Caco-2 (cell line): Measurements from ENCODE around the gene TMEM198. TPM values are rescaled to one million over a fixed set of nuclear protein-coding genes. Genes with fewer than 3 reads are reported as not detected.

Experiments used
- BruUV-seq: library from RNA; stranded (reverse); fragments of 400-500 nt; replicated peaks from 2 replicates; lab custom pipeline; 2021; lab: Mats Ljungman, UMichigan
- CTCF ChIA-PET: fragments of 300-600 bp; sonication (Branson Sonifier 250); formaldehyde crosslinking; loops from one replicate; lab custom pipeline; 2022; ENCODE audit warnings: antibody characterized with exemption; lab: Charles Lee
- POLR2A ChIA-PET: fragments of 300-600 bp; sonication (Branson Sonifier 250); formaldehyde crosslinking; loops from one replicate; lab custom pipeline; 2022; ENCODE audit warnings: antibody characterized with exemption; lab: Charles Lee
- DNase-seq, 2 experiments: peaks; one replicate each; pipeline versions ENCODE4 v3.0.0 to v3.0.0-alpha.2; 2020 to 2022
- H3K27me3 ChIP-seq: replicated peaks from 2 replicates; pipeline ENCODE4 v1.6.0; 2011; ENCODE audit warnings: low read length; ENCODE audit not compliant: control insufficient read depth, insufficient read depth
- H3K36me3 ChIP-seq: 2 replicates; pipeline ENCODE4 v1.5.1; 2011; ENCODE audit warnings: low read length; ENCODE audit not compliant: control insufficient read depth, insufficient read depth
- H3K4me1 ChIP-seq: fragments of 250-450 bp; sonication (Bioruptor Pico); 2 replicates; pipeline ENCODE4 v1.5.1; 2020; ENCODE audit warnings: mild to moderate bottlenecking
- H3K4me3 ChIP-seq: 2 replicates; pipeline ENCODE4 v1.5.1; 2011; ENCODE audit warnings: low read depth, mild to moderate bottlenecking, control low read depth, low read length
- H3K9me3 ChIP-seq: fragments of 250-450 bp; sonication (Bioruptor Pico); 2 replicates; pipeline ENCODE4 v1.5.1; 2020; ENCODE audit warnings: mild to moderate bottlenecking, moderate library complexity
- H3K27ac Mint-ChIP-seq: one replicate; pipeline ENCODE4 v1.8.0; 2022; ENCODE audit warnings: mixed read lengths; ENCODE audit not compliant: unreplicated experiment
- H3K27me3 Mint-ChIP-seq: one replicate; pipeline ENCODE4 v1.8.0; 2022; ENCODE audit warnings: mixed read lengths; ENCODE audit not compliant: insufficient read depth, unreplicated experiment
- H3K36me3 Mint-ChIP-seq: one replicate; pipeline ENCODE4 v1.8.0; 2022; ENCODE audit warnings: mild to moderate bottlenecking, mixed read lengths; ENCODE audit not compliant: insufficient read depth, unreplicated experiment
- H3K4me1 Mint-ChIP-seq: one replicate; pipeline ENCODE4 v1.8.0; 2022; ENCODE audit warnings: low read depth, mixed read lengths; ENCODE audit not compliant: unreplicated experiment
- H3K4me3 Mint-ChIP-seq: one replicate; pipeline ENCODE4 v1.8.0; 2022; ENCODE audit warnings: mild to moderate bottlenecking, moderate library complexity, mixed read lengths; ENCODE audit not compliant: unreplicated experiment
- H3K9me3 Mint-ChIP-seq: one replicate; pipeline ENCODE4 v1.8.0; 2022; ENCODE audit warnings: mixed read lengths; ENCODE audit not compliant: unreplicated experiment
- CTCF ChIP-seq, 2 experiments: fragments of 200-600 bp in 1 of 2; IDR thresholded peaks; 1 replicate in 1 of 2; 2 replicates in 1 of 2; pipeline versions ENCODE4 v1.5.1 to v1.8.0; 2011 to 2022; ENCODE audit warnings: antibody characterized with exemption in 1 of 2, control low read depth in 1 of 2, inconsistent platforms in 1 of 2, low read depth in 1 of 2, low read length in 1 of 2, mild to moderate bottlenecking in 1 of 2, moderate library complexity in 1 of 2; ENCODE audit not compliant: insufficient read depth in 1 of 2, severe bottlenecking in 1 of 2, unreplicated experiment in 1 of 2
- intact Hi-C: fragments of 100-400 bp; cut with micrococcal nuclease; formaldehyde crosslinking; loops from one replicate; pipeline ENCODE4 v1.10.0; 2022; ENCODE audit not compliant: unreplicated experiment
- total RNA-seq: library from RNA; stranded (reverse); gene quantifications from 2 replicates; pipeline ENCODE4 v1.2.3, GENCODE V29; 2022

TMEM198 gene
- total RNA-seq, 1 experiment from 2014 or later = 8.5 TPM

- Histone ChIP-seq H3K27me3 (no peaks in the 10 kb centered on the region; the same call in 1 of the 2 replicates), H3K4me1 (peaks cover 25% of the 10 kb centered on the region), H3K9me3 (no peaks in the 10 kb centered on the region), H3K36me3 (no peaks in the 10 kb centered on the region), H3K4me3 (no peak overlapping the region)
- Mint-ChIP-seq H3K36me3 (peaks cover 13% of the 10 kb centered on the region), H3K27me3 (no peaks in the 10 kb centered on the region), H3K27ac (peak overlapping the region; percentile 64), H3K9me3 (no peaks in the 10 kb centered on the region), H3K4me1 (peaks cover 15% of the 10 kb centered on the region), H3K4me3 (no peak overlapping the region)
- POLR2A ChIA-PET = interaction anchor here (0.6 to 1.0 kb wide), 3 partner anchors 11 to 37 kb away, joined by 3 to 6 read pairs (median 3); partner anchors contain the start of genes OBSL1 and STK11IP
- peak in 1 of 2 experiments; percentile 33 for DNase-seq
- no TSS peak for BruUV-seq
- CTCF ChIA-PET = interaction anchor here (0.6 to 3.4 kb wide), 8 partner anchors 8 to 276 kb away, joined by 3 to 19 read pairs (median 6); partner anchors contain the start of genes CHPF, OBSL1 and TMEM198
- TF ChIP-seq CTCF (IDR thresholded peaks at IDR 0.05; ENCODE audit: insufficient read depth in 1 of 2, low read depth in 1 of 2, low read length in 1 of 2, severe bottlenecking in 1 of 2, unreplicated experiment in 1 of 2) = peak; percentile 75 to 91
- intact Hi-C loops = loop anchor here (5.0 kb wide), 1 partner anchor 37 kb away; the partner anchor contains the start of gene STK11IP
Observed at GRCh38 chr2:219560037-219560892, 16.4 kb downstream of the TMEM198 start.

- ChIA-PET POLR2A (interaction anchor here (0.9 to 1.5 kb wide), 3 partner anchors 8 to 37 kb away, joined by 3 to 6 read pairs (median 3); partner anchors contain the start of genes OBSL1 and STK11IP), CTCF (interaction anchor here (1.4 to 3.4 kb wide), 7 partner anchors 8 to 129 kb away, joined by 3 to 19 read pairs (median 8); partner anchors contain the start of genes CHPF, OBSL1 and TMEM198)
- intact Hi-C loops = loop anchor here (5.0 kb wide), 1 partner anchor 36 kb away; the partner anchor contains the start of gene STK11IP
- H3K27me3 Mint-ChIP-seq = no peaks in the 10 kb centered on the region
- H3K4me3 Mint-ChIP-seq = no peak overlapping the region
- no peaks in the 10 kb centered on the region for H3K9me3 Mint-ChIP-seq
- no peak for TF ChIP-seq CTCF (IDR thresholded peaks at IDR 0.05; ENCODE audit: insufficient read depth in 1 of 2, low read depth in 1 of 2, low read length in 1 of 2, severe bottlenecking in 1 of 2, unreplicated experiment in 1 of 2)
- H3K36me3 ChIP-seq = no peaks in the 10 kb centered on the region
- peaks cover 25% of the 10 kb centered on the region for H3K4me1 ChIP-seq
- DNase-seq = no peak
- no TSS peak for BruUV-seq
- peak overlapping the region; percentile 64 for H3K27ac Mint-ChIP-seq
- no peak overlapping the region for H3K4me3 ChIP-seq
- H3K36me3 Mint-ChIP-seq = peaks cover 13% of the 10 kb centered on the region
- peaks cover 15% of the 10 kb centered on the region for H3K4me1 Mint-ChIP-seq
- H3K27me3 ChIP-seq = no peaks in the 10 kb centered on the region; the same call in 1 of the 2 replicates
- H3K9me3 ChIP-seq = no peaks in the 10 kb centered on the region
Observed at GRCh38 chr2:219560893-219561178, 17.0 kb downstream of the TMEM198 start.
